GM23248 (cell line): ENCODE data around the gene MACROD2. TPM values are rescaled to one million over a fixed set of nuclear protein-coding genes. Genes with fewer than 3 reads are reported as not detected.
A peak's percentile ranks its signal among the peaks of the same experiment; 100 is the strongest.
"Not testable (repeated sequence)": the region's sequence is repeated elsewhere in the genome, so short reads cannot be mapped to it uniquely, and the experiment has no call there.

ENCODE experiments used
- DNase-seq: peaks from one replicate; pipeline ENCODE4 v3.0.0-alpha.2; 2015
- H2AFZ ChIP-seq: fragments of 200-600 bp; sonication (generic); 2 replicates; pipeline ENCODE4 v1.6.1; 2016; ENCODE audit warnings: antibody characterized with exemption
- H3F3A ChIP-seq: fragments of 200-600 bp; sonication (generic); 2 replicates; pipeline ENCODE4 v1.6.1; 2016; ENCODE audit warnings: mild to moderate bottlenecking, antibody characterized with exemption, mixed run types; ENCODE audit not compliant: insufficient read depth
- H3K27ac ChIP-seq: fragments of 200-600 bp; sonication (generic); 2 replicates; pipeline ENCODE4 v1.5.1; 2016; ENCODE audit warnings: mild to moderate bottlenecking
- H3K27me3 ChIP-seq: fragments of 200-600 bp; sonication (generic); replicated peaks from 2 replicates; pipeline ENCODE4 v1.6.1; 2016; ENCODE audit warnings: mild to moderate bottlenecking; ENCODE audit not compliant: insufficient read depth
- H3K36me3 ChIP-seq: fragments of 200-600 bp; sonication (generic); 2 replicates; pipeline ENCODE4 v1.6.1; 2016; ENCODE audit warnings: low read depth, mild to moderate bottlenecking
- H3K4me1 ChIP-seq: fragments of 200-600 bp; sonication (generic); 2 replicates; pipeline ENCODE4 v1.6.1; 2016; ENCODE audit warnings: mild to moderate bottlenecking; ENCODE audit not compliant: insufficient read depth
- H3K4me2 ChIP-seq: fragments of 200-600 bp; sonication (generic); one replicate; pipeline ENCODE4 v1.6.1; 2016; ENCODE audit warnings: mild to moderate bottlenecking; ENCODE audit not compliant: unreplicated experiment
- H3K4me3 ChIP-seq: fragments of 200-600 bp; sonication (generic); 2 replicates; pipeline ENCODE4 v1.5.1; 2016; ENCODE audit warnings: mild to moderate bottlenecking
- H3K79me2 ChIP-seq: fragments of 200-600 bp; sonication (generic); 2 replicates; pipeline ENCODE4 v1.6.1; 2016; ENCODE audit warnings: mild to moderate bottlenecking; ENCODE audit not compliant: insufficient read depth
- H3K9ac ChIP-seq: fragments of 200-600 bp; sonication (generic); 2 replicates; pipeline ENCODE4 v1.6.1; 2016; ENCODE audit warnings: mild to moderate bottlenecking
- H3K9me2 ChIP-seq: fragments of 200-600 bp; sonication (generic); 2 replicates; pipeline ENCODE4 v1.6.1; 2016; ENCODE audit warnings: mixed run types, mild to moderate bottlenecking, moderate library complexity; ENCODE audit not compliant: insufficient read depth
- H3K9me3 ChIP-seq: fragments of 200-600 bp; sonication (generic); one replicate; pipeline ENCODE4 v1.6.1; 2017; ENCODE audit warnings: low read depth
- H4K20me1 ChIP-seq: fragments of 200-600 bp; sonication (generic); 2 replicates; pipeline ENCODE4 v1.6.0; 2016; ENCODE audit not compliant: insufficient read depth
- EZH2 ChIP-seq: fragments of 200-600 bp; sonication (generic); IDR thresholded peaks from 2 replicates; pipeline ENCODE4 v1.6.1; 2018; ENCODE audit warnings: antibody characterized with exemption, mild to moderate bottlenecking; ENCODE audit not compliant: insufficient read depth, poor library complexity, severe bottlenecking
- EZH2phosphoT487 ChIP-seq: fragments of 200-600 bp; sonication (generic); IDR thresholded peaks from 2 replicates; pipeline ENCODE4 v1.6.1; 2018; ENCODE audit warnings: antibody characterized with exemption, moderate library complexity, mild to moderate bottlenecking, low read depth; ENCODE audit not compliant: insufficient read depth
- WGBS, 2 experiments: methylation state at CpG; one replicate each; pipeline ENCODE4 v1.1.6; 2015 to 2017; ENCODE audit warnings: low lambda C conversion rate in 2 of 2, low coverage in 1 of 2; ENCODE audit errors: missing lambda C conversion rate in 2 of 2; 5-methylcytosine and 5-hydroxymethylcytosine counted together
- in situ Hi-C: fragments of 300-500 bp; cut with MboI; formaldehyde crosslinking; loops from 2 replicates; pipeline ENCODE4 v1.15.0; 2020
- polyA plus RNA-seq: library from polyadenylated mRNA; unstranded; fragments of >200 nt; fragmentation: Nextera tagmentation; extraction: Ambion mirVana; gene quantifications from 2 replicates; pipeline ENCODE4 v1.2.1, GENCODE V29; 2016
- total RNA-seq: library from RNA; depleted of rRNA; stranded (reverse); fragments of >200 nt; shearing (Covaris generic); gene quantifications from 2 replicates; pipeline ENCODE4 v1.2.3, GENCODE V29; 2014

The MACROD2 gene
- total and polyA plus RNA-seq, 2 experiments from 2014 or later, result 1.1 to 3.1 TPM

GRCh38 chr20:13960525-13960924 is 34.8 kb upstream of the MACROD2 start:
- H2AFZ ChIP-seq, result no peak overlapping the region
- H3K9me3 ChIP-seq, result no peaks in the 10 kb centered on the region
- H3F3A ChIP-seq, result no peaks in the 10 kb centered on the region
- H3K4me2 ChIP-seq, result no peak overlapping the region
- WGBS, 2 experiments, result 49 to 53% methylated on average over 3 of the region's 3 CpGs
- H3K9me2 ChIP-seq, result no peaks in the 10 kb centered on the region
- no peaks in the 10 kb centered on the region for H3K79me2 ChIP-seq
- DNase-seq, result no peak
- H3K4me3 ChIP-seq, result no peak overlapping the region
- no peaks in the 10 kb centered on the region for H3K4me1 ChIP-seq
- no peak for TF ChIP-seq EZH2phosphoT487
- no peak for TF ChIP-seq EZH2
- H4K20me1 ChIP-seq, result no peaks in the 10 kb centered on the region
- no peak overlapping the region for H3K27ac ChIP-seq
- no peaks in the 10 kb centered on the region for H3K36me3 ChIP-seq
- H3K27me3 ChIP-seq, result no peaks in the 10 kb centered on the region
- no peak overlapping the region for H3K9ac ChIP-seq
- in situ Hi-C loops, result no loop called here

GRCh38 chr20:13984211-13984610 is 11.1 kb upstream of the MACROD2 start:
- H3K79me2 ChIP-seq, result no peaks in the 10 kb centered on the region
- no peaks in the 10 kb centered on the region for H3K36me3 ChIP-seq
- H3K4me1 ChIP-seq, result no peaks in the 10 kb centered on the region
- no peaks in the 10 kb centered on the region for H3F3A ChIP-seq
- no peaks in the 10 kb centered on the region for H3K27me3 ChIP-seq
- no peaks in the 10 kb centered on the region for H4K20me1 ChIP-seq
- H3K4me2 ChIP-seq, result no peak overlapping the region
- WGBS, 2 experiments, result 50 to 57% methylated on average over 4 of the region's 4 CpGs
- DNase-seq, result peak; percentile 13
- H3K27ac ChIP-seq, result no peak overlapping the region
- H3K4me3 ChIP-seq, result no peak overlapping the region
- in situ Hi-C loops, result no loop called here
- no peak overlapping the region for H3K9ac ChIP-seq
- TF ChIP-seq EZH2, result no peak
- TF ChIP-seq EZH2phosphoT487, result no peak
- no peaks in the 10 kb centered on the region for H3K9me3 ChIP-seq
- no peak overlapping the region for H2AFZ ChIP-seq
- H3K9me2 ChIP-seq, result no peaks in the 10 kb centered on the region

DNA sequence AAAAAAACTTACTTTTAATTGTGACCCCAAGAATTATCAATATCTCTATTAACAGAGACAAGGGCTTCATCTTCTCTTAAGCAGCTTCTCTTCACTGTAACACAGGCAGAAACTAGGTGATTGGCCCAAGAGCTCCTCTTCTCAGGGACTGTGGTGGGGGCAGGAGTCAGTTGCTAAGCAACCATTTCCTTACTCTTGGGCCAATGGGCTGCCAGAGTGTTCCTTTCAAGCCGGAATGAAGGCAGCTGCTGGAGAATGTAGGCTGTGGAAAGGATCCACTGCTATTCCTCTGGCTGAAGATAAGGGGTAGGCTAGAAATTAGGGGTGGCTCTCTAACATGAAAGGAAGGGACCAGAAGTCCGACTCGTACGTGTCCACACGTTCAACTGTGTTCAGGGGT is 4.9 kb upstream of the MACROD2 start, which contains the start of gene SEL1L2:
Gene SEL1L2 (minus strand): TSS at position 150 of the 400 bp plus-strand sequence. CDS start 80 bp downstream, at position 70.
- no peak within 1 kb of the TSS for H3K4me3 ChIP-seq
- no peaks in the 10 kb centered on the region for H3K9me2 ChIP-seq
- H3K4me1 ChIP-seq, result no peaks in the 10 kb centered on the region
- 18 to 41% methylated on average over 5 of the region's 5 CpGs for WGBS, 2 experiments
- H3K4me2 ChIP-seq, result no peak within 1 kb of the TSS
- no peak within 1 kb of the TSS for H2AFZ ChIP-seq
- H3K79me2 ChIP-seq, result no peaks in the 10 kb centered on the region
- no peaks in the 10 kb centered on the region for H3K36me3 ChIP-seq
- no peaks in the 10 kb centered on the region for H4K20me1 ChIP-seq
- H3K9ac ChIP-seq, result no peak within 1 kb of the TSS
- DNase-seq, result no peak
- H3K9me3 ChIP-seq, result no peaks in the 10 kb centered on the region
- no peaks in the 10 kb centered on the region for H3K27me3 ChIP-seq
- H3F3A ChIP-seq, result no peaks in the 10 kb centered on the region
- no peak for TF ChIP-seq EZH2phosphoT487
- TF ChIP-seq EZH2, result no peak
- no peak within 1 kb of the TSS for H3K27ac ChIP-seq
- in situ Hi-C loops, result no loop called here

- Histone ChIP-seq H3K4me1 (no peaks in the 10 kb centered on the region), H3K79me2 (no peaks in the 10 kb centered on the region), H3K27me3 (no peaks in the 10 kb centered on the region), H3K9ac (no peak overlapping the region), H3K36me3 (no peaks in the 10 kb centered on the region), H2AFZ (no peak overlapping the region), H3K4me3 (no peak overlapping the region), H3K9me3 (no peaks in the 10 kb centered on the region), H4K20me1 (no peaks in the 10 kb centered on the region), H3F3A (no peaks in the 10 kb centered on the region), H3K9me2 (no peaks in the 10 kb centered on the region), H3K27ac (no peak overlapping the region), H3K4me2 (no peak overlapping the region)
- DNase-seq, result no peak
- 32 to 40% methylated on average over 1 of the region's 1 CpG for WGBS, 2 experiments
- in situ Hi-C loops, result no loop called here
- TF ChIP-seq EZH2phosphoT487 (no peak), EZH2 (no peak)
Observed at GRCh38 chr20:13991311-13991710, 4.0 kb upstream of the MACROD2 start.

DNA sequence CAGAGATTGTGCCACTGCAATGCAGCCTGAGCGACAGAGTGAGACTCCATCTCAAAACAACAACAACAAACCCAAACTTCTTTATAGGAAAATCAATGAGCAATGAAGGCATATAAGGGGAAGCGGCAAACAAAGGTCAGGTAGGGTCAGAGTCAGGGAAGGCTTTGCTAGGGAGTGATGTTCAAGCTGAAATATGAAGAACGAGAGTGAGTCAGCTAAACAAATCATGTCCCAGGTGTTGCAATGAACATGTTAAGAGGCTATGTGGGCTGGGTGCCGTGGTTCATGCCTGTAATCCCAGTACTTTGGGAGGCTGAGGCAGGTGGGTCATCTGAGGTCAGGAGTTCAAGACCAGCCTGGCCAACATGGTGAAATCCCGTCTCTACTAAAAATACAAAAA is 3.4 kb upstream of the MACROD2 start:
- H4K20me1 ChIP-seq, DNase-seq, H3K4me1 ChIP-seq, H3K4me2 ChIP-seq, H3K27ac ChIP-seq, H2AFZ ChIP-seq, H3K4me3 ChIP-seq, H3K9me3 ChIP-seq, H3K9me2 ChIP-seq, H3K27me3 ChIP-seq, H3F3A ChIP-seq, in situ Hi-C loops, H3K36me3 ChIP-seq, H3K79me2 ChIP-seq, H3K9ac ChIP-seq: not testable (repeated sequence)
- 79 to 84% methylated on average over 5 of the region's 5 CpGs for WGBS, 2 experiments
